Neural cell (in vitro differentiated cells): ENCODE results near the gene TUBA8. TPM values are rescaled to one million over a fixed set of nuclear protein-coding genes. Genes with fewer than 3 reads are reported as not detected.

Experiments used
- H2AFZ ChIP-seq: fragments of 200-600, 300-800 bp; sonication (generic), shearing (Covaris generic); 2 replicates; pipeline ENCODE4 v1.6.0; 2014; ENCODE audit warnings: low read depth, mild to moderate bottlenecking, antibody characterized with exemption, low read length, moderate library complexity
- H3F3A ChIP-seq: fragments of 200-600 bp; shearing (Covaris generic); 2 replicates; pipeline ENCODE4 v1.6.1; 2016; ENCODE audit warnings: mild to moderate bottlenecking, moderate library complexity, mixed read lengths, antibody characterized with exemption, low read length; ENCODE audit not compliant: insufficient read depth, poor library complexity, severe bottlenecking
- H3K27ac ChIP-seq: fragments of 200-600, 300-800 bp; sonication (generic), shearing (Covaris generic); 2 replicates; pipeline ENCODE4 v1.5.1; 2014; ENCODE audit warnings: mild to moderate bottlenecking, low read length, moderate library complexity
- H3K27me3 ChIP-seq: fragments of 300-800, 200-600 bp; sonication (generic), shearing (Covaris generic); 2 replicates; pipeline ENCODE4 v1.6.0; 2014; ENCODE audit warnings: mild to moderate bottlenecking, low read depth, low read length, moderate library complexity; ENCODE audit not compliant: insufficient read depth
- H3K36me3 ChIP-seq: fragments of 300-800, 200-600 bp; sonication (generic), shearing (Covaris generic); 2 replicates; pipeline ENCODE4 v1.5.1; 2014; ENCODE audit warnings: mild to moderate bottlenecking, antibody characterized with exemption, low read length, moderate library complexity; ENCODE audit not compliant: insufficient read depth
- H3K4me2 ChIP-seq: fragments of 300-800, 200-600 bp; sonication (generic), shearing (Covaris generic); 2 replicates; pipeline ENCODE4 v1.6.0; 2014; ENCODE audit warnings: mild to moderate bottlenecking, low read length
- H3K4me3 ChIP-seq: fragments of 300-800, 200-600 bp; sonication (generic), shearing (Covaris generic); 2 replicates; pipeline ENCODE4 v1.5.1; 2014; ENCODE audit warnings: mild to moderate bottlenecking, low read length, moderate library complexity
- H3K79me2 ChIP-seq: fragments of 200-600 bp; shearing (Covaris generic); replicated peaks from 2 replicates; pipeline ENCODE4 v1.6.0; 2014; ENCODE audit warnings: mild to moderate bottlenecking, low read length, moderate library complexity; ENCODE audit not compliant: insufficient read depth
- H3K9ac ChIP-seq: fragments of 300-800, 200-600 bp; sonication (generic), shearing (Covaris generic); 2 replicates; pipeline ENCODE4 v1.6.1; 2016; ENCODE audit warnings: mild to moderate bottlenecking, low read length, mixed read lengths
- H3K9me2 ChIP-seq: fragments of 200-600 bp; shearing (Covaris generic); 2 replicates; pipeline ENCODE4 v1.6.1; 2016; ENCODE audit warnings: mild to moderate bottlenecking, low read length, mixed read lengths; ENCODE audit not compliant: insufficient read depth
- H3K9me3 ChIP-seq: fragments of 200-600, 300-800 bp; sonication (generic), shearing (Covaris generic); 2 replicates; pipeline ENCODE4 v1.6.1; 2016; ENCODE audit warnings: mild to moderate bottlenecking, mixed run types, low read length, moderate library complexity, mixed read lengths
- H4K20me1 ChIP-seq: fragments of 200-600 bp; shearing (Covaris generic); 2 replicates; pipeline ENCODE4 v1.6.1; 2016; ENCODE audit warnings: mild to moderate bottlenecking, mixed run types; ENCODE audit not compliant: insufficient read depth
- EP300 ChIP-seq: fragments of 450-650 bp; conservative IDR thresholded peaks from 2 replicates; pipeline ENCODE4 v1.6.1; 2014; ENCODE audit warnings: antibody characterized with exemption, mild to moderate bottlenecking, moderate library complexity; ENCODE audit not compliant: poor library complexity, severe bottlenecking
- EZH2 ChIP-seq: fragments of 200-600, 300-800 bp; shearing (Covaris generic), sonication (generic); IDR thresholded peaks from 2 replicates; pipeline ENCODE4 v1.6.1; 2014; ENCODE audit warnings: antibody characterized with exemption, low read length, borderline replicate concordance, mild to moderate bottlenecking; ENCODE audit not compliant: insufficient read depth, poor library complexity, severe bottlenecking
- MXI1 ChIP-seq: fragments of 450-650 bp; conservative IDR thresholded peaks from 2 replicates; pipeline ENCODE4 v1.6.1; 2014; ENCODE audit warnings: antibody characterized with exemption, mild to moderate bottlenecking; ENCODE audit not compliant: poor library complexity, severe bottlenecking
- POLR2AphosphoS5 ChIP-seq: IDR thresholded peaks from 2 replicates; pipeline ENCODE4 v1.6.1; 2012
- RAD21 ChIP-seq: fragments of 450-650 bp; conservative IDR thresholded peaks from 2 replicates; pipeline ENCODE4 v1.6.1; 2014; ENCODE audit warnings: antibody characterized with exemption, mild to moderate bottlenecking, moderate library complexity
- SMC3 ChIP-seq: fragments of 450-650 bp; conservative IDR thresholded peaks from 2 replicates; pipeline ENCODE4 v1.6.1; 2014; ENCODE audit warnings: antibody characterized with exemption, mild to moderate bottlenecking, moderate library complexity; ENCODE audit not compliant: poor library complexity
- TAF1 ChIP-seq: IDR thresholded peaks from 2 replicates; pipeline ENCODE4 v1.6.1; 2012; ENCODE audit warnings: low read depth
- polyA plus RNA-seq: library from polyadenylated mRNA; depleted of rRNA; stranded (reverse); fragments of >200 nt; gene quantifications from 2 replicates; pipeline ENCODE4 v1.2.3, GENCODE V29; 2014
- TF ChIP-seq, protein P1 (sequence below): IDR thresholded peaks from 2 replicates; pipeline ENCODE4 v1.6.1; 2012; ENCODE audit warnings: borderline replicate concordance
- TF ChIP-seq, protein P2 (sequence below): fragments of 450-650 bp; IDR thresholded peaks from 2 replicates; pipeline ENCODE4 v1.5.1; 2014; ENCODE audit warnings: antibody characterized with exemption, mild to moderate bottlenecking, moderate library complexity; ENCODE audit not compliant: poor library complexity, severe bottlenecking

The TUBA8 gene
- polyA plus RNA-seq, 1 donor from 2014 or later: 1.8 TPM

DNA sequence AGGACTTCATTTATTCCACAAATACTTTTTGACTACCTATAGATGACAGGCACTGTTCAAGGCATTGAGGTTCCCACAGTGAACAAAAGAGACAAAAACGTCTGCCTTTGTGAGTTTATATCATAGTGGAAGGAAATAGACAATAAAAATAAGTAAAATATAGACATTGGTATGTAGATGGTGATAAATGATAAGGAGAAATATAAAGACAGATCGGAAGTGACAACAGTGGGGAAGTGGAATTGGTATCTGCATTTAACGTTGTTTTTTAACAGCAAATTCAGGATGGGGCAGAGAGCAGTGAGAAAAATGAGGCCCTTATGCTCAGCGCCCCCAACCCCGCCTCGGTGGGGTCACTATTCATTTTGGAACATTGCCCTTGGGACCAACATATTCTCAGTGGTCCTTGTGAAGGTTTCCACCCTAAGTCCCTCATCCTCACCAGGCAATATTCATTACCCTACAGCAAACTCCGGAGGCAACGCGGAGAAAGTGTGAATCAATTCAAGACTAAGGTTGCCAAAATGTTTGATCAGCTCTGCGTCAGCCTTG lies 33.4 kb upstream of the TUBA8 start:
- Histone ChIP-seq H3K9me2 (no peaks in the 10 kb centered on the region), H3F3A (no peaks in the 10 kb centered on the region), H3K36me3 (no peaks in the 10 kb centered on the region), H3K4me3 (peak overlapping the region; percentile 88), H3K79me2 (peaks cover 10% of the 10 kb centered on the region), H3K9me3 (no peaks in the 10 kb centered on the region), H3K4me2 (peak overlapping the region; percentile 66), H2AFZ (peak overlapping the region; percentile 62), H3K27me3 (no peaks in the 10 kb centered on the region), H3K27ac (peak overlapping the region; percentile 53), H3K9ac (peak overlapping the region; percentile 66), H4K20me1 (no peaks in the 10 kb centered on the region)
- no peak for TF ChIP-seq EP300
- no peak for TF ChIP-seq RAD21
- TF ChIP-seq, protein P1, sequence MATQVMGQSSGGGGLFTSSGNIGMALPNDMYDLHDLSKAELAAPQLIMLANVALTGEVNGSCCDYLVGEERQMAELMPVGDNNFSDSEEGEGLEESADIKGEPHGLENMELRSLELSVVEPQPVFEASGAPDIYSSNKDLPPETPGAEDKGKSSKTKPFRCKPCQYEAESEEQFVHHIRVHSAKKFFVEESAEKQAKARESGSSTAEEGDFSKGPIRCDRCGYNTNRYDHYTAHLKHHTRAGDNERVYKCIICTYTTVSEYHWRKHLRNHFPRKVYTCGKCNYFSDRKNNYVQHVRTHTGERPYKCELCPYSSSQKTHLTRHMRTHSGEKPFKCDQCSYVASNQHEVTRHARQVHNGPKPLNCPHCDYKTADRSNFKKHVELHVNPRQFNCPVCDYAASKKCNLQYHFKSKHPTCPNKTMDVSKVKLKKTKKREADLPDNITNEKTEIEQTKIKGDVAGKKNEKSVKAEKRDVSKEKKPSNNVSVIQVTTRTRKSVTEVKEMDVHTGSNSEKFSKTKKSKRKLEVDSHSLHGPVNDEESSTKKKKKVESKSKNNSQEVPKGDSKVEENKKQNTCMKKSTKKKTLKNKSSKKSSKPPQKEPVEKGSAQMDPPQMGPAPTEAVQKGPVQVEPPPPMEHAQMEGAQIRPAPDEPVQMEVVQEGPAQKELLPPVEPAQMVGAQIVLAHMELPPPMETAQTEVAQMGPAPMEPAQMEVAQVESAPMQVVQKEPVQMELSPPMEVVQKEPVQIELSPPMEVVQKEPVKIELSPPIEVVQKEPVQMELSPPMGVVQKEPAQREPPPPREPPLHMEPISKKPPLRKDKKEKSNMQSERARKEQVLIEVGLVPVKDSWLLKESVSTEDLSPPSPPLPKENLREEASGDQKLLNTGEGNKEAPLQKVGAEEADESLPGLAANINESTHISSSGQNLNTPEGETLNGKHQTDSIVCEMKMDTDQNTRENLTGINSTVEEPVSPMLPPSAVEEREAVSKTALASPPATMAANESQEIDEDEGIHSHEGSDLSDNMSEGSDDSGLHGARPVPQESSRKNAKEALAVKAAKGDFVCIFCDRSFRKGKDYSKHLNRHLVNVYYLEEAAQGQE: no peak
- TF ChIP-seq, protein P2, sequence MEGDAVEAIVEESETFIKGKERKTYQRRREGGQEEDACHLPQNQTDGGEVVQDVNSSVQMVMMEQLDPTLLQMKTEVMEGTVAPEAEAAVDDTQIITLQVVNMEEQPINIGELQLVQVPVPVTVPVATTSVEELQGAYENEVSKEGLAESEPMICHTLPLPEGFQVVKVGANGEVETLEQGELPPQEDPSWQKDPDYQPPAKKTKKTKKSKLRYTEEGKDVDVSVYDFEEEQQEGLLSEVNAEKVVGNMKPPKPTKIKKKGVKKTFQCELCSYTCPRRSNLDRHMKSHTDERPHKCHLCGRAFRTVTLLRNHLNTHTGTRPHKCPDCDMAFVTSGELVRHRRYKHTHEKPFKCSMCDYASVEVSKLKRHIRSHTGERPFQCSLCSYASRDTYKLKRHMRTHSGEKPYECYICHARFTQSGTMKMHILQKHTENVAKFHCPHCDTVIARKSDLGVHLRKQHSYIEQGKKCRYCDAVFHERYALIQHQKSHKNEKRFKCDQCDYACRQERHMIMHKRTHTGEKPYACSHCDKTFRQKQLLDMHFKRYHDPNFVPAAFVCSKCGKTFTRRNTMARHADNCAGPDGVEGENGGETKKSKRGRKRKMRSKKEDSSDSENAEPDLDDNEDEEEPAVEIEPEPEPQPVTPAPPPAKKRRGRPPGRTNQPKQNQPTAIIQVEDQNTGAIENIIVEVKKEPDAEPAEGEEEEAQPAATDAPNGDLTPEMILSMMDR: no peak
- TF ChIP-seq EZH2: no peak
- TF ChIP-seq POLR2AphosphoS5: no peak
- no peak for TF ChIP-seq SMC3
- TF ChIP-seq MXI1: no peak
- no peak for TF ChIP-seq TAF1

DNA sequence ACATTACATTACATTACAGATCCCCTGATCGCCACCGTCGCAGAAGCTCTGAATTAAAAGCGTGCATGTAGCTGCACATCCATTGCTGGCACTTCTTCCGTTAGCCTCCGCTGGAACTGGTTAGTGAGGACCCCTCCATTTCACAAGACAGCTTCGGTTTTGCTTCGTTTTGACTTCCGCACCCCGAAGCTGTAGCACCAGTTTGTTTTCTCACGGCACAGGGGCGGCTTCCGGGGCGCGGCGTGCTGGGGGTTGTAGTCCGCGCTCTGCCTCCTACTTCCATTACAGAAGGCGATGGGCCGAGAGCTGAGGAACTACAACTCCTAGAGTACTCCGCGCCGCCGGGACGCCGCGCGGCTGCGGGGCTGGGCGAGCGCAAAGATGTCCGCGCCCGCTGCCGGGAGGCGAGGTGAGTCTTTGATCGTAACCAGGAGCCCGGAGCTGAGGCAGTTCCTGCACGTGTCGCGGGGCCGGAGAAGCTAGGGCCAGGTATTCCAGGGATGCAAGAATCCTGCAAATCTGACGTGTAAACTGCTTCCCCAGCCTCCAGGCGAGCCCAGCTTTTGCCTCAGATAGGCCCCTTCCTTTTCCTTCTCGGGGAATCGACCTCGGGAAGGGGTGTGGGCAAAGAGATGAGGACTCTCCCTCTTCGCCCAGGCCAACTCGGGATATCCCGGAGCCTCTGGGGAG lies 32.8 kb upstream of the TUBA8 start, which contains the start of gene PEX26:
Gene PEX26, plus strand, starts transcription at position 352 of the 690 bp plus-strand sequence. CDS start 387 bp downstream, outside the sequence.
- Histone ChIP-seq H2AFZ (peak within 1 kb of the TSS; percentile 62), H3K9me2 (no peaks in the 10 kb centered on the region), H3K27me3 (no peaks in the 10 kb centered on the region), H3K4me2 (peak within 1 kb of the TSS; percentile 68), H3K36me3 (no peaks in the 10 kb centered on the region), H3K27ac (peak within 1 kb of the TSS; percentile 62), H3F3A (no peaks in the 10 kb centered on the region), H3K9me3 (no peaks in the 10 kb centered on the region), H3K9ac (peak within 1 kb of the TSS; percentile 76), H3K79me2 (peaks cover 10% of the 10 kb centered on the region), H4K20me1 (no peaks in the 10 kb centered on the region), H3K4me3 (peak within 1 kb of the TSS; percentile 88)
- peak; percentile 78 for TF ChIP-seq POLR2AphosphoS5
- peak; percentile 99 for TF ChIP-seq MXI1
- TF ChIP-seq, protein P1: peak; percentile 30
- no peak for TF ChIP-seq EP300
- TF ChIP-seq RAD21: peak; percentile 33
- no peak for TF ChIP-seq EZH2
- TF ChIP-seq, protein P2: no peak
- TF ChIP-seq TAF1: peak; percentile 23
- TF ChIP-seq SMC3: peak; percentile 49
